ENCODE measurements around the gene MPST. TPM values are rescaled to one million over a fixed set of nuclear protein-coding genes. Genes with fewer than 3 reads are reported as not detected.

The MPST gene
- total RNA-seq, 1 experiment from 2014 or later, result 51.2 TPM

DNA sequence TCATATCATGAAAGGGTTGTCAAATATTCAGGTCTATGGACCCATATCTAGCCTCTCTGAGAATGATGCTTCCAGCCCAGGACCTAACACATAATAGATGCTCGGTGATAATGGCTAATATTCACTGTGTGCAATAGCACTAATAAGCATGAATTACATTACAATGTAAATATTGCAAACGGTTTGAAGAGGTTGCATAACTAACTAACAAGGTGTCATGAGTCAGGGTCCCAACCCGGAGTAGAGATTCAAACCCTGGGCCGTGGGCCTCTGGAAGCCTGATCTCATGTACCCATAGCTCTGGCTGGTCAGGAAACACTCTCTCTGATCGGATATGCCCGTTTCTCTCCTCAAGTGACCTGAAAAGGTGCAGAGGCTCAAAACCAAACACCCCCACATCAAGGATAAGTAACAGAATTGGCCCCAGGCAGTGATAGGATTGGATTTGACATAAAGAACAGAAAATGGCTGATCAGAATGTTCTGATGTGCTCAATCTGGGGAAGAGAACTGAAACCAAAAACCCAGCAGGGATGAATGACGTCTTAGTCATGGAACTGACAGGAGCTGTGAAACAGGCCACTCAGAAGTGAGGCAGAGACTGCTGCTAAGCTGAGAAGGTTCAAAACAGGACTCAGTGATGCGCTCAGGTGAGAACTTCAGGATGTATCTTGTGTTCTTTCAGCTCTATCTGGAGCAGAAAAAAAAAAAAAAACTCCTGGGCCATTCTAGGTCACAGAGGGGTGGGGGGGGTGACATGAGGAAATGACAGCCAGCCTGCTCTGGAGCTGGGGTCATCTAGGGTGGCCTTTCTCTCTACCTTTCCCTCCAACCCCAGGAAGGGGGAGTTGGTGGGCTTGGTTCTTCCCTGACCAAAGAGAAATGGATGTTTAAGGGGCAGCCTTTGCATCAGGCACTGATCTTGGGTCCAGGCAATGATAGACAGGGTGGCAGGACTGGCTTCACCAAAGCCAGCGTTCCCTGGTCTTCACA, 25.4 kb downstream of the MPST start:
- Mint-ChIP-seq H3K9me3 (ENCODE audit: unreplicated experiment) (no peaks in the 10 kb centered on the region), H3K36me3 (ENCODE audit: insufficient read depth, unreplicated experiment) (no peaks in the 10 kb centered on the region), H3K4me1 (ENCODE audit: insufficient read depth, unreplicated experiment) (peaks cover 7% of the 10 kb centered on the region), H3K27me3 (ENCODE audit: insufficient read depth, unreplicated experiment) (no peaks in the 10 kb centered on the region), H3K27ac (ENCODE audit: low read depth, unreplicated experiment) (no peak overlapping the region), H3K4me3 (ENCODE audit: unreplicated experiment) (no peak overlapping the region)
- ChIA-PET POLR2A (interaction anchor here (2.5 to 3.2 kb wide), 2 partner anchors 13 to 26 kb away, joined by 8 to 18 read pairs; partner anchors contain the start of genes MPST and TST), CTCF (interaction anchor here (0.7 to 3.3 kb wide), 25 partner anchors 8 to 497 kb away, joined by 3 to 24 read pairs (median 5); no protein-coding TSS in a partner anchor)
- BruUV-seq (replicated peaks), result no TSS peak
- intact Hi-C loops (cut with micrococcal nuclease), result loop anchor here (1.0 to 5.0 kb wide), 6 partner anchors 59 to 503 kb away; no protein-coding TSS in a partner anchor
- TF ChIP-seq, protein P1, sequence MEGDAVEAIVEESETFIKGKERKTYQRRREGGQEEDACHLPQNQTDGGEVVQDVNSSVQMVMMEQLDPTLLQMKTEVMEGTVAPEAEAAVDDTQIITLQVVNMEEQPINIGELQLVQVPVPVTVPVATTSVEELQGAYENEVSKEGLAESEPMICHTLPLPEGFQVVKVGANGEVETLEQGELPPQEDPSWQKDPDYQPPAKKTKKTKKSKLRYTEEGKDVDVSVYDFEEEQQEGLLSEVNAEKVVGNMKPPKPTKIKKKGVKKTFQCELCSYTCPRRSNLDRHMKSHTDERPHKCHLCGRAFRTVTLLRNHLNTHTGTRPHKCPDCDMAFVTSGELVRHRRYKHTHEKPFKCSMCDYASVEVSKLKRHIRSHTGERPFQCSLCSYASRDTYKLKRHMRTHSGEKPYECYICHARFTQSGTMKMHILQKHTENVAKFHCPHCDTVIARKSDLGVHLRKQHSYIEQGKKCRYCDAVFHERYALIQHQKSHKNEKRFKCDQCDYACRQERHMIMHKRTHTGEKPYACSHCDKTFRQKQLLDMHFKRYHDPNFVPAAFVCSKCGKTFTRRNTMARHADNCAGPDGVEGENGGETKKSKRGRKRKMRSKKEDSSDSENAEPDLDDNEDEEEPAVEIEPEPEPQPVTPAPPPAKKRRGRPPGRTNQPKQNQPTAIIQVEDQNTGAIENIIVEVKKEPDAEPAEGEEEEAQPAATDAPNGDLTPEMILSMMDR (IDR thresholded peaks at IDR 0.05; ENCODE audit: unreplicated experiment), result no peak
- no peak for DNase-seq (ENCODE audit: unreplicated experiment)

DNA sequence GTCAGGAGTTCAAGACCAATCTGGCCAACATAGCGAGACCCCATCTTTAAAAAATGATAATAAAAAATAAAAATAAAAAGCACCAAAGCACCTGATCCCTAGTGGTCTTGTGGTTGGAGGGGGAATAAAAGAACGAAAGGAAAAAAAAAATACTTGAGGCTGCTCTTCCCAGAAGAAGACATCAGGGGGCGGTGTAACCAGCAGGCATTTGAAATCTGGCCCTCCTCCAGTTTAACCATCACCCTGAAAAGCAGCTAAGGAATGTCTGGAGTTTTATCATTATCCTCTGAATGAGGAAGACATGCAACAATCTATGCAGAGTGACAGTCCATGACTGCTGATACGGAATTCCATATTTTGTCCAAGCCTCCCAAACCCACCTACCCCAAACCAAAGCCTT, 26.4 kb downstream of the MPST start:
- H3K36me3 Mint-ChIP-seq (ENCODE audit: insufficient read depth, unreplicated experiment), result no peaks in the 10 kb centered on the region
- no TSS peak for BruUV-seq (replicated peaks)
- no peak overlapping the region for H3K4me3 Mint-ChIP-seq (ENCODE audit: unreplicated experiment)
- H3K27ac Mint-ChIP-seq (ENCODE audit: low read depth, unreplicated experiment), result no peak overlapping the region
- H3K9me3 Mint-ChIP-seq (ENCODE audit: unreplicated experiment), result no peaks in the 10 kb centered on the region
- no peaks in the 10 kb centered on the region for H3K27me3 Mint-ChIP-seq (ENCODE audit: insufficient read depth, unreplicated experiment)
- H3K4me1 Mint-ChIP-seq (ENCODE audit: insufficient read depth, unreplicated experiment), result peaks cover 2% of the 10 kb centered on the region
- TF ChIP-seq, protein P1 (IDR thresholded peaks at IDR 0.05; ENCODE audit: unreplicated experiment), result peak; percentile 44
- CTCF ChIA-PET, result interaction anchor here (0.6 to 2.0 kb wide), 7 partner anchors 18 to 498 kb away, joined by 3 to 5 read pairs (median 4); no protein-coding TSS in a partner anchor
- intact Hi-C loops (cut with micrococcal nuclease), result loop anchor here (2.0 kb wide), 3 partner anchors 67 to 189 kb away; no protein-coding TSS in a partner anchor
- peak; percentile 31 for DNase-seq (ENCODE audit: unreplicated experiment)
- POLR2A ChIA-PET, result no interaction called here

DNA sequence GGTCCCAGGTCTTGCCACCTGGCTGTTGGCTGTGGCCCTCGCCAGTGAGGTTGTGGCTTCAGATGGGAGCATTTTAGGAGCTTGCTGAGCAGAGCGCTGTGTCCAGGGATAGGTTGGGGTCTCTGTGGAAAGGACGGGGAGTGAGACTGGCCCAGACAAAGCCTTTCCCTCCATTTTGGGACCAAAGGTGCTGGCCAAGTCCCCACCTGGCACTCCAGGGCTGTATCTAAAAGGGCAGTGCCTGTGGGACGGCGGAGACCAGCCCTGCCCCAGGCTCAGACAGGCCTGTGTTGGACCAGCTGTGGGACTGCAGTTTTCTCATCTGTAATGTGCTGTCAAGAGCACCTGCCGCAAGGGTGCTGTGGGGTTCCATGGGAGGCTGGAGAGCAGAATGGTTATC, 27.0 kb downstream of the MPST start:
- ChIA-PET CTCF (interaction anchor here (0.6 to 2.0 kb wide), 5 partner anchors 18 to 499 kb away, joined by 3 to 5 read pairs (median 3); no protein-coding TSS in a partner anchor), POLR2A (interaction anchor here (0.6 kb wide), 1 partner anchor 365 kb away, joined by 6 read pairs; no protein-coding TSS in a partner anchor)
- H3K9me3 Mint-ChIP-seq (ENCODE audit: unreplicated experiment), result no peaks in the 10 kb centered on the region
- no peak for DNase-seq (ENCODE audit: unreplicated experiment)
- H3K36me3 Mint-ChIP-seq (ENCODE audit: insufficient read depth, unreplicated experiment), result no peaks in the 10 kb centered on the region
- no TSS peak for BruUV-seq (replicated peaks)
- no peaks in the 10 kb centered on the region for H3K4me1 Mint-ChIP-seq (ENCODE audit: insufficient read depth, unreplicated experiment)
- no peak overlapping the region for H3K4me3 Mint-ChIP-seq (ENCODE audit: unreplicated experiment)
- TF ChIP-seq, protein P1 (IDR thresholded peaks at IDR 0.05; ENCODE audit: unreplicated experiment), result no peak
- H3K27me3 Mint-ChIP-seq (ENCODE audit: insufficient read depth, unreplicated experiment), result no peaks in the 10 kb centered on the region
- no peak overlapping the region for H3K27ac Mint-ChIP-seq (ENCODE audit: low read depth, unreplicated experiment)
- intact Hi-C loops (cut with micrococcal nuclease), result no loop called here

DNA sequence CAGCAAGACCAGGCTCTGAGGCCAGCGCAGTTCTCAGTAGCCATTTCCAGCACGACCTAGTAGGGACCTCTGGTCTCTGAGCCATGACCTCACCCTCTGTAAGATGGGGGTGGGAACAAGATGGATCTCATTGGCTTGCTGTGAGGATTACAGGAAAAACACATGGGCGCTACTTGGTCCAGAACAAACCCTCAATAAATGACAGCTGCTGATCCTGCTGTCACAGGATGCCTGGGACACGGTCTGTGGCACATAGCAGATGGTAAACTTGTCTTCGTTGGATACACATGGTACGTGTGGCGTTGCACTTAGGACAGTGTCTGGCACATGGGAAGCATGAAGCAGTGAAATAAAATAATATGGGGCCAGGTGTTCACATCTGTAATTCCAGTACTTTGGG, 27.5 kb downstream of the MPST start:
- ChIA-PET CTCF (no interaction called here), POLR2A (interaction anchor here (0.6 kb wide), 1 partner anchor 365 kb away, joined by 6 read pairs; no protein-coding TSS in a partner anchor)
- no peaks in the 10 kb centered on the region for H3K36me3 Mint-ChIP-seq (ENCODE audit: insufficient read depth, unreplicated experiment)

More for the DNA sequence above, 27.5 kb downstream of the MPST start:
- Mint-ChIP-seq H3K27ac (ENCODE audit: low read depth, unreplicated experiment) (no peak overlapping the region), H3K4me3 (ENCODE audit: unreplicated experiment) (no peak overlapping the region), H3K27me3 (ENCODE audit: insufficient read depth, unreplicated experiment) (no peaks in the 10 kb centered on the region), H3K4me1 (ENCODE audit: insufficient read depth, unreplicated experiment) (no peaks in the 10 kb centered on the region), H3K9me3 (ENCODE audit: unreplicated experiment) (no peaks in the 10 kb centered on the region)
- intact Hi-C loops (cut with micrococcal nuclease), result no loop called here
- BruUV-seq (replicated peaks), result no TSS peak
- DNase-seq (ENCODE audit: unreplicated experiment), result no peak
- TF ChIP-seq, protein P1 (IDR thresholded peaks at IDR 0.05; ENCODE audit: unreplicated experiment), result no peak

Measured in MCF 10A (cell line).